GM12878 (cell line): Measurements from ENCODE around the gene GKN2. TPM values are rescaled to one million over a fixed set of nuclear protein-coding genes. Genes with fewer than 3 reads are reported as not detected.

Experiments used
- ATAC-seq: fragments of 200-7000 bp; cut with Tn5 transposase; 3 replicates; pipeline ENCODE4 v1.9.1; 2020; ENCODE audit warnings: mild to moderate bottlenecking, moderate library complexity
- BruUV-seq: library from RNA; stranded (reverse); fragments of 400-500 nt; replicated peaks from 2 replicates; lab custom pipeline; 2021; lab: Mats Ljungman, UMichigan
- CTCF ChIA-PET: fragments of 300-600 bp; sonication (Branson Sonifier 250); formaldehyde crosslinking; extraction: SDS; loops from one replicate; lab custom pipeline; 2021; ENCODE audit warnings: inconsistent platforms; lab: Yijun Ruan, JAX
- POLR2A ChIA-PET: fragments of 350-600 bp; formaldehyde crosslinking; extraction: SDS; loops from one replicate; lab custom pipeline; 2021; ENCODE audit warnings: inconsistent platforms; lab: Charles Lee
- RAD21 ChIA-PET: fragments of 300-600 bp; sonication (Branson Sonifier 250); formaldehyde crosslinking; loops from one replicate; lab custom pipeline; 2023; ENCODE audit warnings: antibody characterized with exemption; ENCODE audit not compliant: unreplicated experiment; lab: Charles Lee
- SMC1A ChIA-PET: fragments of 300-600 bp; sonication (Branson Sonifier 250); formaldehyde crosslinking; loops from one replicate; lab custom pipeline; 2023; ENCODE audit not compliant: unreplicated experiment, uncharacterized antibody; lab: Charles Lee
- DNase-seq: peaks from one replicate; pipeline ENCODE4 v3.0.0-alpha.2; 2011; ENCODE audit warnings: low read depth, low spot score
- FAIRE-seq: peaks from 3 replicates; lab custom pipeline; 2011; peaks lifted over from hg19 to GRCh38; lab: Jason Lieb, UNC
- H2AFZ ChIP-seq: 2 replicates; pipeline ENCODE4 v1.6.0; 2011; ENCODE audit warnings: low read depth, low read length, control low read depth; ENCODE audit not compliant: control insufficient read depth
- H3K27ac ChIP-seq: 2 replicates; pipeline ENCODE4 v1.5.1; 2011; ENCODE audit warnings: control low read depth; ENCODE audit not compliant: control insufficient read depth, insufficient read depth
- H3K27me3 ChIP-seq, 2 experiments: replicated peaks in 1 of 2; 2 replicates each; pipeline versions ENCODE4 v1.6.0 to v1.6.1; 2011; ENCODE audit warnings: low read length in 1 of 2; ENCODE audit not compliant: control insufficient read depth in 2 of 2, insufficient read depth in 2 of 2
- H3K36me3 ChIP-seq, 2 experiments: 2 replicates each; pipeline ENCODE4 v1.5.1; 2011; ENCODE audit warnings: low read length in 1 of 2; ENCODE audit not compliant: control insufficient read depth in 2 of 2, insufficient read depth in 2 of 2
- H3K4me1 ChIP-seq: 2 replicates; pipeline ENCODE4 v1.6.1; 2011; ENCODE audit warnings: mild to moderate bottlenecking, low read length, moderate library complexity, mixed read lengths; ENCODE audit not compliant: control insufficient read depth, insufficient read depth
- H3K4me2 ChIP-seq: 2 replicates; pipeline ENCODE4 v1.6.0; 2011; ENCODE audit warnings: control low read depth; ENCODE audit not compliant: control insufficient read depth, insufficient read depth
- H3K4me3 ChIP-seq: fragments of 200-600 bp; sonication (generic); 2 replicates; pipeline ENCODE4 v1.5.1; 2016
- H3K79me2 ChIP-seq: 2 replicates; pipeline ENCODE4 v1.6.0; 2011; ENCODE audit warnings: low read length; ENCODE audit not compliant: control insufficient read depth, insufficient read depth
- H3K9ac ChIP-seq: 2 replicates; pipeline ENCODE4 v1.8.0; 2011; ENCODE audit warnings: low read length, control low read depth, mixed read lengths; ENCODE audit not compliant: control insufficient read depth, insufficient read depth
- H3K9me3 ChIP-seq: replicated peaks from 3 replicates; pipeline ENCODE4 v1.5.1; 2011; ENCODE audit warnings: mild to moderate bottlenecking, low read length; ENCODE audit not compliant: control insufficient read depth, insufficient read depth
- H4K20me1 ChIP-seq: 2 replicates; pipeline ENCODE4 v1.6.0; 2011; ENCODE audit not compliant: control insufficient read depth, insufficient read depth
- ASH2L ChIP-seq: fragments of 300-600, 200-600 bp; sonication (generic); IDR thresholded peaks from 2 replicates; pipeline ENCODE4 v1.6.1; 2017; ENCODE audit warnings: low read depth, mild to moderate bottlenecking, borderline replicate concordance
- EGR1 ChIP-seq, 2 experiments: IDR thresholded peaks; 1 replicate in 1 of 2; 2 replicates in 1 of 2; pipeline ENCODE4 v1.6.1; 2011 to 2012; ENCODE audit warnings: low read depth in 2 of 2, low read length in 2 of 2, borderline replicate concordance in 1 of 2, mild to moderate bottlenecking in 1 of 2, moderate library complexity in 1 of 2
- IKZF2 ChIP-seq, 2 experiments: fragments of 450-650 bp; IDR thresholded peaks; 2 replicates each; pipeline ENCODE4 v1.6.1; 2017; ENCODE audit warnings: mild to moderate bottlenecking in 2 of 2, moderate library complexity in 2 of 2
- KDM1A ChIP-seq: fragments of 200-600 bp; sonication (generic); IDR thresholded peaks from 2 replicates; pipeline ENCODE4 v1.6.1; 2016; ENCODE audit warnings: borderline replicate concordance
- KLF5 ChIP-seq: fragments of 450-650 bp; IDR thresholded peaks from 2 replicates; pipeline ENCODE4 v1.6.1; 2014; ENCODE audit warnings: mild to moderate bottlenecking; ENCODE audit not compliant: partially characterized antibody
- MTA2 ChIP-seq: fragments of 450-650 bp; IDR thresholded peaks from 2 replicates; pipeline ENCODE4 v1.6.1; 2016; ENCODE audit warnings: low read depth, mild to moderate bottlenecking, moderate library complexity
- MTA3 ChIP-seq: IDR thresholded peaks from 2 replicates; pipeline ENCODE4 v1.6.1; 2012; ENCODE audit warnings: low read length, inconsistent platforms, borderline replicate concordance
- NBN ChIP-seq: fragments of 450-650 bp; IDR thresholded peaks from 2 replicates; pipeline ENCODE4 v1.6.1; 2016
- PAX5 ChIP-seq: IDR thresholded peaks from 2 replicates; pipeline ENCODE4 v1.6.1; 2011; ENCODE audit warnings: low read depth, low read length, borderline replicate concordance
- SIX5 ChIP-seq: IDR thresholded peaks from 2 replicates; pipeline ENCODE4 v1.6.1; 2011; ENCODE audit warnings: mild to moderate bottlenecking, low read depth, low read length, moderate library complexity; ENCODE audit not compliant: severe bottlenecking
- WGBS: methylation state at CpG from one replicate; pipeline ENCODE4 v1.1.6; 2016; ENCODE audit warnings: low lambda C conversion rate; ENCODE audit not compliant: insufficient replicate concordance, insufficient coverage; ENCODE audit errors: missing lambda C conversion rate; 5-methylcytosine and 5-hydroxymethylcytosine counted together
- in situ Hi-C: fragments of 300-500 bp; cut with MboI; formaldehyde crosslinking; loops from 9 replicates; pipeline ENCODE4 v1.14.3; 2018; ENCODE audit warnings: mixed read lengths
- intact Hi-C: fragments of 100-400 bp; cut with micrococcal nuclease; formaldehyde crosslinking; loops from one replicate; pipeline ENCODE4 v1.14.2; 2022; ENCODE audit not compliant: unreplicated experiment
- polyA plus RNA-seq, 11 experiments: library from polyadenylated mRNA; depleted of rRNA in 4 of 11; unstranded in 6 of 11; stranded (reverse) in 5 of 11; fragments of >200 nt; fragmentation: Nextera tagmentation in 4 of 11; fragmentation: Illumina TruSeq in 1 of 11; extraction: Ambion mirVana in 4 of 11; extraction: Trizol in 1 of 11; gene quantifications; 1 replicate in 1 of 11; 2 replicates in 10 of 11; pipeline versions ENCODE4 v1.2.1 to v1.2.3, GENCODE V29; 2011 to 2016; ENCODE audit warnings: inconsistent platforms in 2 of 11, missing spikeins in 2 of 11, low read depth in 1 of 11
- total RNA-seq, 4 experiments: library from RNA; depleted of rRNA in 3 of 4; stranded (reverse); fragments of >200 nt in 3 of 4; fragmentation: Illumina TruSeq in 1 of 4; extraction: Trizol in 1 of 4; gene quantifications; 2 replicates each; pipeline versions ENCODE4 v1.2.1 to v1.2.3, GENCODE V29; 2013 to 2021
- TF ChIP-seq, protein P1 (sequence below): IDR thresholded peaks from 2 replicates; pipeline ENCODE4 v1.6.1; 2012; ENCODE audit warnings: improper control_type of control experiment, low read depth, low read length; ENCODE audit not compliant: insufficient replicate concordance
- TF ChIP-seq, protein P2 (sequence below): fragments of 450-650 bp; formaldehyde crosslinking; IDR thresholded peaks from 2 replicates; pipeline ENCODE4 v1.5.0; 2022; ENCODE audit warnings: mild to moderate bottlenecking, missing genetic modification characterization
- TF ChIP-seq, protein P3 (sequence below): IDR thresholded peaks from 2 replicates; pipeline ENCODE4 v1.6.1; 2011; ENCODE audit warnings: low read depth, low read length, improper control_type of control experiment, borderline replicate concordance

GKN2 gene
- total and polyA plus RNA-seq, 10 of the 15 experiments (the other 5 are each of a cell fraction or from before 2014, with no cell fraction given), result not detected

DNA sequence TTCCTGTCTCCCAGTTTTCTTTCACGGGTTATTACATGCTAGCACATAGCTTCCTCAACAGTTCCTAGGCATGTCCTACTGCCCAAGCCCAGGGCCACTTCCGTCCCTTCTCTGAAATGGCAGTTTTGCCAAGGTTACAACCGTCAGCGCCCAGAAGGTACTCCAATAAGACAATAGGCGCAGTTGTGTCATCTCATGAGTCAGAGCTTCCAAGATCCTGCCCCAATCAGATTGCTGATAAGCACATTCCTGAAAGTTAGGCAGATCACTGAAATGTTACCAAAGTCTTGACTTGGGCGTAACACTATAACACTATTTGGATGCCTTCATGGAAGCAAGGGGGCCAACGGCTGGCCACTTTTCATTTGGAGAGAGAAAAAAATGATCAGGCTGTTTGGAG is 34.2 kb downstream of the GKN2 start:
- ChIA-PET RAD21 (no interaction called here), POLR2A (no interaction called here)
- no peaks in the 10 kb centered on the region for H3K79me2 ChIP-seq
- no peak for TF ChIP-seq SIX5
- TF ChIP-seq, protein P1, sequence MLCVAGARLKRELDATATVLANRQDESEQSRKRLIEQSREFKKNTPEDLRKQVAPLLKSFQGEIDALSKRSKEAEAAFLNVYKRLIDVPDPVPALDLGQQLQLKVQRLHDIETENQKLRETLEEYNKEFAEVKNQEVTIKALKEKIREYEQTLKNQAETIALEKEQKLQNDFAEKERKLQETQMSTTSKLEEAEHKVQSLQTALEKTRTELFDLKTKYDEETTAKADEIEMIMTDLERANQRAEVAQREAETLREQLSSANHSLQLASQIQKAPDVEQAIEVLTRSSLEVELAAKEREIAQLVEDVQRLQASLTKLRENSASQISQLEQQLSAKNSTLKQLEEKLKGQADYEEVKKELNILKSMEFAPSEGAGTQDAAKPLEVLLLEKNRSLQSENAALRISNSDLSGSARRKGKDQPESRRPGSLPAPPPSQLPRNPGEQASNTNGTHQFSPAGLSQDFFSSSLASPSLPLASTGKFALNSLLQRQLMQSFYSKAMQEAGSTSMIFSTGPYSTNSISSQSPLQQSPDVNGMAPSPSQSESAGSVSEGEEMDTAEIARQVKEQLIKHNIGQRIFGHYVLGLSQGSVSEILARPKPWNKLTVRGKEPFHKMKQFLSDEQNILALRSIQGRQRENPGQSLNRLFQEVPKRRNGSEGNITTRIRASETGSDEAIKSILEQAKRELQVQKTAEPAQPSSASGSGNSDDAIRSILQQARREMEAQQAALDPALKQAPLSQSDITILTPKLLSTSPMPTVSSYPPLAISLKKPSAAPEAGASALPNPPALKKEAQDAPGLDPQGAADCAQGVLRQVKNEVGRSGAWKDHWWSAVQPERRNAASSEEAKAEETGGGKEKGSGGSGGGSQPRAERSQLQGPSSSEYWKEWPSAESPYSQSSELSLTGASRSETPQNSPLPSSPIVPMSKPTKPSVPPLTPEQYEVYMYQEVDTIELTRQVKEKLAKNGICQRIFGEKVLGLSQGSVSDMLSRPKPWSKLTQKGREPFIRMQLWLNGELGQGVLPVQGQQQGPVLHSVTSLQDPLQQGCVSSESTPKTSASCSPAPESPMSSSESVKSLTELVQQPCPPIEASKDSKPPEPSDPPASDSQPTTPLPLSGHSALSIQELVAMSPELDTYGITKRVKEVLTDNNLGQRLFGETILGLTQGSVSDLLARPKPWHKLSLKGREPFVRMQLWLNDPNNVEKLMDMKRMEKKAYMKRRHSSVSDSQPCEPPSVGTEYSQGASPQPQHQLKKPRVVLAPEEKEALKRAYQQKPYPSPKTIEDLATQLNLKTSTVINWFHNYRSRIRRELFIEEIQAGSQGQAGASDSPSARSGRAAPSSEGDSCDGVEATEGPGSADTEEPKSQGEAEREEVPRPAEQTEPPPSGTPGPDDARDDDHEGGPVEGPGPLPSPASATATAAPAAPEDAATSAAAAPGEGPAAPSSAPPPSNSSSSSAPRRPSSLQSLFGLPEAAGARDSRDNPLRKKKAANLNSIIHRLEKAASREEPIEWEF, result no peak
- TF ChIP-seq MTA3, result no peak
- TF ChIP-seq KLF5, result no peak
- TF ChIP-seq IKZF2 (IDR thresholded peaks at IDR 0.05), result no peak
- TF ChIP-seq PAX5, result no peak
- no peak for TF ChIP-seq KDM1A
- TF ChIP-seq, protein P2, sequence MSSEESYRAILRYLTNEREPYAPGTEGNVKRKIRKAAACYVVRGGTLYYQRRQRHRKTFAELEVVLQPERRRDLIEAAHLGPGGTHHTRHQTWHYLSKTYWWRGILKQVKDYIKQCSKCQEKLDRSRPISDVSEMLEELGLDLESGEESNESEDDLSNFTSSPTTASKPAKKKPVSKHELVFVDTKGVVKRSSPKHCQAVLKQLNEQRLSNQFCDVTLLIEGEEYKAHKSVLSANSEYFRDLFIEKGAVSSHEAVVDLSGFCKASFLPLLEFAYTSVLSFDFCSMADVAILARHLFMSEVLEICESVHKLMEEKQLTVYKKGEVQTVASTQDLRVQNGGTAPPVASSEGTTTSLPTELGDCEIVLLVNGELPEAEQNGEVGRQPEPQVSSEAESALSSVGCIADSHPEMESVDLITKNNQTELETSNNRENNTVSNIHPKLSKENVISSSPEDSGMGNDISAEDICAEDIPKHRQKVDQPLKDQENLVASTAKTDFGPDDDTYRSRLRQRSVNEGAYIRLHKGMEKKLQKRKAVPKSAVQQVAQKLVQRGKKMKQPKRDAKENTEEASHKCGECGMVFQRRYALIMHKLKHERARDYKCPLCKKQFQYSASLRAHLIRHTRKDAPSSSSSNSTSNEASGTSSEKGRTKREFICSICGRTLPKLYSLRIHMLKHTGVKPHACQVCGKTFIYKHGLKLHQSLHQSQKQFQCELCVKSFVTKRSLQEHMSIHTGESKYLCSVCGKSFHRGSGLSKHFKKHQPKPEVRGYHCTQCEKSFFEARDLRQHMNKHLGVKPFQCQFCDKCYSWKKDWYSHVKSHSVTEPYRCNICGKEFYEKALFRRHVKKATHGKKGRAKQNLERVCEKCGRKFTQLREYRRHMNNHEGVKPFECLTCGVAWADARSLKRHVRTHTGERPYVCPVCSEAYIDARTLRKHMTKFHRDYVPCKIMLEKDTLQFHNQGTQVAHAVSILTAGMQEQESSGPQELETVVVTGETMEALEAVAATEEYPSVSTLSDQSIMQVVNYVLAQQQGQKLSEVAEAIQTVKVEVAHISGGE, result no peak
- TF ChIP-seq EGR1 (IDR thresholded peaks at IDR 0.05; ENCODE audit: borderline replicate concordance in 1 of 2, low read depth in 2 of 2, low read length in 2 of 2), result no peak
- TF ChIP-seq, protein P3, sequence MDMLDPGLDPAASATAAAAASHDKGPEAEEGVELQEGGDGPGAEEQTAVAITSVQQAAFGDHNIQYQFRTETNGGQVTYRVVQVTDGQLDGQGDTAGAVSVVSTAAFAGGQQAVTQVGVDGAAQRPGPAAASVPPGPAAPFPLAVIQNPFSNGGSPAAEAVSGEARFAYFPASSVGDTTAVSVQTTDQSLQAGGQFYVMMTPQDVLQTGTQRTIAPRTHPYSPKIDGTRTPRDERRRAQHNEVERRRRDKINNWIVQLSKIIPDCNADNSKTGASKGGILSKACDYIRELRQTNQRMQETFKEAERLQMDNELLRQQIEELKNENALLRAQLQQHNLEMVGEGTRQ, result no peak
- no peak for TF ChIP-seq MTA2
- TF ChIP-seq ASH2L, result no peak
- no peak for TF ChIP-seq NBN

More for the DNA sequence above, 34.2 kb downstream of the GKN2 start:
- Histone ChIP-seq H3K9ac (no peak overlapping the region), H3K27me3 (peaks cover 0 to 1% of the 10 kb centered on the region in 2 experiments; a peak in 2 of 4 replicates), H3K9me3 (no peaks in the 10 kb centered on the region), H3K27ac (no peak overlapping the region), H3K4me3 (no peak overlapping the region), H4K20me1 (no peaks in the 10 kb centered on the region), H3K4me2 (no peak overlapping the region), H3K4me1 (no peaks in the 10 kb centered on the region), H3K36me3 (no peaks in the 10 kb centered on the region), H2AFZ (no peak overlapping the region)
- no peak for DNase-seq
- CTCF ChIA-PET, result interaction anchor here (1.1 to 1.5 kb wide), 2 partner anchors 11 to 209 kb away, joined by 3 to 4 read pairs; no protein-coding TSS in a partner anchor
- intact Hi-C loops, result no loop called here
- no peak for ATAC-seq
- SMC1A ChIA-PET, result no interaction called here
- no peak for FAIRE-seq
- no TSS peak for BruUV-seq
- in situ Hi-C loops, result loop anchor here (5.0 kb wide), 1 partner anchor 446 kb away; no protein-coding TSS in a partner anchor
- WGBS, result 29% methylated on average over 7 of the region's 7 CpGs
